ENCODE data around the gene ABCF1.
A peak's percentile ranks its signal among the peaks of the same experiment; 100 is the strongest.

The ABCF1 gene

GRCh38 chr6:30533460-30534294 is 37.6 kb upstream of the ABCF1 start:
- Histone ChIP-seq H3K4me3 (IDR thresholded peaks at IDR 0.05; ENCODE audit: insufficient read depth, low read depth, low read length) (no peak overlapping the region), H3K36me3 (ENCODE audit: insufficient read depth) (no peaks in the 10 kb centered on the region), H3K4me2 (no peak overlapping the region), H3K79me2 (ENCODE audit: insufficient read depth, low read depth) (no peaks in the 10 kb centered on the region), H3K27me3 (ENCODE audit: insufficient read depth, low read depth) (no peaks in the 10 kb centered on the region), H4K20me1 (ENCODE audit: insufficient read depth) (no peaks in the 10 kb centered on the region), H3K4me1 (ENCODE audit: low read depth, poor library complexity, severe bottlenecking) (peaks cover 9% of the 10 kb centered on the region), H3K9ac (no peak overlapping the region), H2AFZ (ENCODE audit: low read depth) (no peak overlapping the region), H3K27ac (no peak overlapping the region)
- TF ChIP-seq CTCF (conservative IDR thresholded peaks at IDR 0.05; ENCODE audit: low read depth, low read length), result no peak

- no peak for TF ChIP-seq CTCF (conservative IDR thresholded peaks at IDR 0.05; ENCODE audit: low read depth, low read length)
Measured at GRCh38 chr6:30537931-30538330, 33.3 kb upstream of the ABCF1 start.

GRCh38 chr6:30541515-30542403 is 29.5 kb upstream of the ABCF1 start:
- Histone ChIP-seq H3K27ac (no peak overlapping the region), H3K4me3 (IDR thresholded peaks at IDR 0.05; ENCODE audit: insufficient read depth, low read depth, low read length) (no peak overlapping the region), H3K4me2 (peak overlapping the region; percentile 51; the same call in 1 of the 2 replicates), H3K79me2 (ENCODE audit: insufficient read depth, low read depth) (no peaks in the 10 kb centered on the region), H3K27me3 (ENCODE audit: insufficient read depth, low read depth) (no peaks in the 10 kb centered on the region; the same call in none of the 2 replicates), H3K4me1 (ENCODE audit: low read depth, poor library complexity, severe bottlenecking) (peaks cover 8% of the 10 kb centered on the region), H4K20me1 (ENCODE audit: insufficient read depth) (no peaks in the 10 kb centered on the region), H3K9ac (no peak overlapping the region), H3K36me3 (ENCODE audit: insufficient read depth) (no peaks in the 10 kb centered on the region), H2AFZ (ENCODE audit: low read depth) (peak overlapping the region; percentile 51; the same call in 1 of the 2 replicates)
- peak; percentile 96 for TF ChIP-seq CTCF (conservative IDR thresholded peaks at IDR 0.05; ENCODE audit: low read depth, low read length)

More at GRCh38 chr6:30537931-30538330, 33.3 kb upstream of the ABCF1 start:
- H3K4me2 ChIP-seq, result no peak overlapping the region
- no peak overlapping the region for H3K9ac ChIP-seq
- H3K79me2 ChIP-seq (ENCODE audit: insufficient read depth, low read depth), result no peaks in the 10 kb centered on the region
- no peak overlapping the region for H2AFZ ChIP-seq (ENCODE audit: low read depth)
- no peak overlapping the region for H3K27ac ChIP-seq
- no peaks in the 10 kb centered on the region for H3K36me3 ChIP-seq (ENCODE audit: insufficient read depth)
- H4K20me1 ChIP-seq (ENCODE audit: insufficient read depth), result no peaks in the 10 kb centered on the region
- H3K4me3 ChIP-seq (IDR thresholded peaks at IDR 0.05; ENCODE audit: insufficient read depth, low read depth, low read length), result no peak overlapping the region
- no peaks in the 10 kb centered on the region; the same call in none of the 2 replicates for H3K27me3 ChIP-seq (ENCODE audit: insufficient read depth, low read depth)
- peaks cover 6% of the 10 kb centered on the region for H3K4me1 ChIP-seq (ENCODE audit: low read depth, poor library complexity, severe bottlenecking)

- no peak overlapping the region for H3K9ac ChIP-seq
- no peak overlapping the region for H3K27ac ChIP-seq
- H3K36me3 ChIP-seq (ENCODE audit: insufficient read depth), result no peaks in the 10 kb centered on the region
- no peaks in the 10 kb centered on the region for H3K79me2 ChIP-seq (ENCODE audit: insufficient read depth, low read depth)
- no peak for TF ChIP-seq CTCF (conservative IDR thresholded peaks at IDR 0.05; ENCODE audit: low read depth, low read length)
- H2AFZ ChIP-seq (ENCODE audit: low read depth), result no peak overlapping the region
- H3K4me1 ChIP-seq (ENCODE audit: low read depth, poor library complexity, severe bottlenecking), result peaks cover 8% of the 10 kb centered on the region
- H3K4me3 ChIP-seq (IDR thresholded peaks at IDR 0.05; ENCODE audit: insufficient read depth, low read depth, low read length), result no peak overlapping the region
- no peaks in the 10 kb centered on the region; the same call in none of the 2 replicates for H3K27me3 ChIP-seq (ENCODE audit: insufficient read depth, low read depth)
- no peak overlapping the region for H3K4me2 ChIP-seq
- H4K20me1 ChIP-seq (ENCODE audit: insufficient read depth), result no peaks in the 10 kb centered on the region
Measured at GRCh38 chr6:30542404-30542725, 28.9 kb upstream of the ABCF1 start.

Measured in KMS-11 (cell line).